Effector memory CD8-positive, alpha-beta T cell (primary cell): ENCODE data around the gene PRDM5.
"Not testable (repeated sequence)": the region's sequence is repeated elsewhere in the genome, so short reads cannot be mapped to it uniquely, and the experiment has no call there.

ENCODE experiments used
- ATAC-seq: fragments of 150-1000 bp; cut with Tn5 transposase; replicated peaks from 2 replicates; pipeline ENCODE4 v1.10.0; 2021; ENCODE audit warnings: mild to moderate bottlenecking, moderate library complexity
- DNase-seq, 3 experiments: peaks; one replicate each; pipeline ENCODE4 v3.0.0; 2021
- H3K27ac Mint-ChIP-seq, 2 donors: one replicate each; pipeline ENCODE4 v1.8.0; 2022; ENCODE audit warnings: mild to moderate bottlenecking in 2 of 2, mixed read lengths in 2 of 2, moderate library complexity in 2 of 2
- H3K27me3 Mint-ChIP-seq, 2 donors: one replicate each; pipeline ENCODE4 v1.8.0; 2022; ENCODE audit warnings: mixed read lengths in 2 of 2
- H3K36me3 Mint-ChIP-seq: one replicate; pipeline ENCODE4 v1.8.0; 2022; ENCODE audit warnings: mild to moderate bottlenecking, moderate library complexity, mixed read lengths; ENCODE audit not compliant: insufficient read depth
- H3K4me1 Mint-ChIP-seq, 2 donors: one replicate each; pipeline ENCODE4 v1.8.0; 2022; ENCODE audit warnings: low read depth in 2 of 2, mixed read lengths in 2 of 2
- H3K4me3 Mint-ChIP-seq, 2 donors: one replicate each; pipeline ENCODE4 v1.8.0; 2022; ENCODE audit warnings: mild to moderate bottlenecking in 2 of 2, mixed read lengths in 2 of 2, moderate library complexity in 2 of 2
- H3K9me3 Mint-ChIP-seq, 2 donors: one replicate each; pipeline ENCODE4 v1.8.0; 2022; ENCODE audit warnings: mixed read lengths in 2 of 2

Gene PRDM5

GRCh38 chr4:120672558-120673147 lies 249.9 kb downstream of the PRDM5 start:
- Mint-ChIP-seq H3K4me1 (no peaks in the 10 kb centered on the region), H3K27me3 (peaks cover 7 to 26% of the 10 kb centered on the region in 2 donors), H3K4me3 (no peak overlapping the region), H3K36me3 (no peaks in the 10 kb centered on the region), H3K9me3 (peaks cover 0 to 9% of the 10 kb centered on the region in 2 donors), H3K27ac (no peak overlapping the region)
- ATAC-seq (no peak), DNase-seq (no peak)

GRCh38 chr4:120672076-120672475 lies 250.4 kb downstream of the PRDM5 start:
- DNase-seq = no peak
- H3K9me3 Mint-ChIP-seq = peaks cover 0 to 9% of the 10 kb centered on the region in 2 donors
- ATAC-seq = no peak
- H3K4me1 Mint-ChIP-seq = no peaks in the 10 kb centered on the region
- no peaks in the 10 kb centered on the region for H3K36me3 Mint-ChIP-seq
- H3K27me3 Mint-ChIP-seq = peaks cover 7 to 26% of the 10 kb centered on the region in 2 donors
- no peak overlapping the region for H3K4me3 Mint-ChIP-seq
- no peak overlapping the region for H3K27ac Mint-ChIP-seq

GRCh38 chr4:120671538-120671937 lies 251.0 kb downstream of the PRDM5 start:
- H3K27ac Mint-ChIP-seq = no peak overlapping the region
- no peak overlapping the region for H3K4me3 Mint-ChIP-seq
- H3K9me3 Mint-ChIP-seq = peaks cover 0 to 9% of the 10 kb centered on the region in 2 donors
- H3K27me3 Mint-ChIP-seq = peaks cover 7 to 26% of the 10 kb centered on the region in 2 donors
- ATAC-seq = no peak
- no peaks in the 10 kb centered on the region for H3K4me1 Mint-ChIP-seq
- no peak for DNase-seq
- no peaks in the 10 kb centered on the region for H3K36me3 Mint-ChIP-seq

GRCh38 chr4:120667102-120667501 lies 255.4 kb downstream of the PRDM5 start:
- Mint-ChIP-seq H3K4me3 (no peak overlapping the region), H3K4me1 (no peaks in the 10 kb centered on the region), H3K9me3 (peaks cover 0 to 2% of the 10 kb centered on the region in 2 donors), H3K27me3 (peaks cover 4 to 9% of the 10 kb centered on the region in 2 donors), H3K36me3 (no peaks in the 10 kb centered on the region), H3K27ac (no peak overlapping the region)
- no peak for ATAC-seq
- DNase-seq = no peak

GRCh38 chr4:120664851-120665250 lies 257.7 kb downstream of the PRDM5 start:
- Mint-ChIP-seq H3K36me3 (no peaks in the 10 kb centered on the region), H3K27ac (no peak overlapping the region), H3K9me3 (no peaks in the 10 kb centered on the region), H3K4me3 (no peak overlapping the region), H3K27me3 (peaks cover 0 to 2% of the 10 kb centered on the region in 2 donors), H3K4me1 (no peaks in the 10 kb centered on the region)
- DNase-seq (no peak), ATAC-seq (no peak)

GRCh38 chr4:120659616-120660170 lies 262.8 kb downstream of the PRDM5 start:
- Mint-ChIP-seq H3K36me3 (no peaks in the 10 kb centered on the region), H3K4me3 (no peak overlapping the region), H3K9me3 (no peaks in the 10 kb centered on the region), H3K27me3 (peaks cover 7 to 15% of the 10 kb centered on the region in 2 donors), H3K4me1 (peaks cover 0 to 2% of the 10 kb centered on the region in 2 donors), H3K27ac (no peak overlapping the region)
- DNase-seq (no peak), ATAC-seq (no peak)

GRCh38 chr4:120658772-120659171 lies 263.8 kb downstream of the PRDM5 start:
- DNase-seq (no peak), ATAC-seq (no peak)
- Mint-ChIP-seq H3K4me3 (no peak overlapping the region), H3K9me3 (no peaks in the 10 kb centered on the region), H3K27ac (peak overlapping the region in 1 of 2 donors; percentile 34), H3K27me3 (peaks cover 7 to 15% of the 10 kb centered on the region in 2 donors), H3K4me1 (peaks cover 0 to 2% of the 10 kb centered on the region in 2 donors), H3K36me3 (no peaks in the 10 kb centered on the region)

GRCh38 chr4:120653804-120654573 lies 268.5 kb downstream of the PRDM5 start:
- no peak for ATAC-seq
- H3K4me3 Mint-ChIP-seq = no peak overlapping the region

GRCh38 chr4:120648336-120648735 lies 274.2 kb downstream of the PRDM5 start:
- H3K4me3 Mint-ChIP-seq, H3K4me1 Mint-ChIP-seq, H3K9me3 Mint-ChIP-seq, H3K27ac Mint-ChIP-seq, ATAC-seq, H3K36me3 Mint-ChIP-seq, DNase-seq: not testable (repeated sequence)
- peaks cover 7 to 15% of the 10 kb centered on the region in 2 donors for H3K27me3 Mint-ChIP-seq

More at GRCh38 chr4:120653804-120654573, 268.5 kb downstream of the PRDM5 start:
- peaks cover 13% of the 10 kb centered on the region in 2 donors for H3K27me3 Mint-ChIP-seq
- peak overlapping the region in 1 of 2 donors; percentile 68 for H3K27ac Mint-ChIP-seq
- H3K36me3 Mint-ChIP-seq = no peaks in the 10 kb centered on the region
- no peaks in the 10 kb centered on the region for H3K9me3 Mint-ChIP-seq
- no peak for DNase-seq
- peaks cover 0 to 2% of the 10 kb centered on the region in 2 donors for H3K4me1 Mint-ChIP-seq
